Measurements from ENCODE around the gene GPRC5A. TPM values are rescaled to one million over a fixed set of nuclear protein-coding genes. Genes with fewer than 3 reads are reported as not detected.

Gene GPRC5A
- total RNA-seq, 6 experiments from 2014 or later: 206 to 371 (median 280) TPM

DNA sequence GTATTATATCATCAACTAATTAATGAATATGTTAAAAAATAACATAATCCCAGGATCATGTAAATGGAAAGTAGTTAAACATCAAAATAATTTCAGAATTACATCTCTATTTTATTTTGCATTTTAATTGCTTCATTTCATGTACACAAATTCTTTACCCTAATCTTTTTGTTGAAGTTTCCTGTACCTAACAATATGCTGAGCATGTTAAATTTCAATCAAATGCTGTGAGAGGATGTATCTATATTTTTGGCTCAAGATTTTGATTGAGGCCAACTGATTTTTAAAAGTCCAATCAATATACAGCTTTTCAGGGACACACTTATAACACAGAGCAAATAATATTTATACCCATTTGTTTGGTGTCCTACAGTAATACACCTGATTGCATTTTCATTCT is 54.2 kb downstream of the GPRC5A start:
- DNase-seq: no peak
- peaks cover 11% of the 10 kb centered on the region for H3K4me1 Mint-ChIP-seq (ENCODE audit: low read depth)
- peaks cover 12% of the 10 kb centered on the region for H3K36me3 Mint-ChIP-seq (ENCODE audit: low read depth)
- no peaks in the 10 kb centered on the region for H3K9me3 Mint-ChIP-seq
- H3K4me3 Mint-ChIP-seq: no peak overlapping the region
- TF ChIP-seq, protein P1, sequence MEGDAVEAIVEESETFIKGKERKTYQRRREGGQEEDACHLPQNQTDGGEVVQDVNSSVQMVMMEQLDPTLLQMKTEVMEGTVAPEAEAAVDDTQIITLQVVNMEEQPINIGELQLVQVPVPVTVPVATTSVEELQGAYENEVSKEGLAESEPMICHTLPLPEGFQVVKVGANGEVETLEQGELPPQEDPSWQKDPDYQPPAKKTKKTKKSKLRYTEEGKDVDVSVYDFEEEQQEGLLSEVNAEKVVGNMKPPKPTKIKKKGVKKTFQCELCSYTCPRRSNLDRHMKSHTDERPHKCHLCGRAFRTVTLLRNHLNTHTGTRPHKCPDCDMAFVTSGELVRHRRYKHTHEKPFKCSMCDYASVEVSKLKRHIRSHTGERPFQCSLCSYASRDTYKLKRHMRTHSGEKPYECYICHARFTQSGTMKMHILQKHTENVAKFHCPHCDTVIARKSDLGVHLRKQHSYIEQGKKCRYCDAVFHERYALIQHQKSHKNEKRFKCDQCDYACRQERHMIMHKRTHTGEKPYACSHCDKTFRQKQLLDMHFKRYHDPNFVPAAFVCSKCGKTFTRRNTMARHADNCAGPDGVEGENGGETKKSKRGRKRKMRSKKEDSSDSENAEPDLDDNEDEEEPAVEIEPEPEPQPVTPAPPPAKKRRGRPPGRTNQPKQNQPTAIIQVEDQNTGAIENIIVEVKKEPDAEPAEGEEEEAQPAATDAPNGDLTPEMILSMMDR (IDR thresholded peaks at IDR 0.05): no peak
- H3K27ac Mint-ChIP-seq: no peak overlapping the region
- peaks cover 18% of the 10 kb centered on the region for H3K27me3 Mint-ChIP-seq (ENCODE audit: insufficient read depth)

DNA sequence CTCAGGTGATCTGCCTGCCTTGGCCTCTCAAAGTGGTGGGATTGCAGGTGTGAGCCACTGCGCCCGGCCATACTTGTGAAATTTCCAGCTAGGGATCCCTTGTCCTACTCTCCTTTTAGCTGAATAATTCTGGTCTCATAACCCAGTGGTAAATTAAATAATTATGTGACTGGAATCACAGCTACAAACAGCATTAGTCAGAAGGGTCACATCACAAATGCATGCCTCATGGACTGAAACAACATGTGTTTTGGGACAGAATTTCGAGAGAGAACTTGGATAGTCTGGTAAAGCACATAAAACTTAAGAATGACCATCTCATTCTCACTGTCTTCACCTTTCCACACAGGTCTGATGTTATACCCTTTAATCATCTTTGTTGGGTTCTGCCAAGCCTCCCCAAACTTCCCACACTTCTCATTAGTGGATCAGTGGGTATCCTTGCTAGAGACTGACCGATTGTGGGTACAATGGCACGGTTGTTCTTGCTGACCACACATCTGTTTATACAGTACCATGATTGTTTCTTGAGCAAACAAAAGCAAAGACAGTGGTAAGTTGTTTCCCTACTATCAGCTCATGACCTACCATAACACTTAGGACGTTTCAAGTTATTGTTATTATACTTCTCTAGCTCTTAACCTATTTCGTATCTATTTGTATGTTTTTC is 55.5 kb downstream of the GPRC5A start:
- no peaks in the 10 kb centered on the region for H3K9me3 Mint-ChIP-seq

DNA sequence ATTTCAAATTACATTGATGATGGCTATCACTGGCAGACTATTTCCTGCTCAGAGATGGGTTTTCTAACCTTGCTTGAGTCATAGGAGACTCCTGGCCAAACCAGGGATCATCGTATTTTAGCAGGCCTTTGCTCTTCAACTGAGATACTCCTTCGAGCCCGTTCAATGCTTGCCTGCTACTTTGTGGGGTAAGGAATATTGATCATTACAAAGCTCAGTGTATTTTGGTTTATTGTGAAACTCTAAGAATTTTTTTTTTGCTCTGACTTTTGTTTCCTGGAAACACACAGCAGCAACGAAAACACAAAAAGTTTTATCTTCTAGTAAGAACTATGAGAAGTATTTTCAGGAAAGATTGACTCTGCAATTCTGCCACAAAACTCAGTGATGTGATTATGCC is 56.5 kb downstream of the GPRC5A start:
- Mint-ChIP-seq H3K4me3 (no peak overlapping the region), H3K36me3 (ENCODE audit: low read depth) (peaks cover 12% of the 10 kb centered on the region), H3K4me1 (ENCODE audit: low read depth) (peaks cover 11% of the 10 kb centered on the region), H3K9me3 (no peaks in the 10 kb centered on the region), H3K27ac (no peak overlapping the region), H3K27me3 (ENCODE audit: insufficient read depth) (peaks cover 9% of the 10 kb centered on the region)
- no peak for DNase-seq
- TF ChIP-seq, protein P1 (IDR thresholded peaks at IDR 0.05): no peak

More for the DNA sequence above, 55.5 kb downstream of the GPRC5A start:
- TF ChIP-seq, protein P1 (IDR thresholded peaks at IDR 0.05): no peak
- Mint-ChIP-seq H3K4me3 (no peak overlapping the region), H3K27me3 (ENCODE audit: insufficient read depth) (peaks cover 15% of the 10 kb centered on the region), H3K36me3 (ENCODE audit: low read depth) (peaks cover 12% of the 10 kb centered on the region), H3K27ac (no peak overlapping the region), H3K4me1 (ENCODE audit: low read depth) (peaks cover 11% of the 10 kb centered on the region)
- peak; percentile 36 for DNase-seq

DNA sequence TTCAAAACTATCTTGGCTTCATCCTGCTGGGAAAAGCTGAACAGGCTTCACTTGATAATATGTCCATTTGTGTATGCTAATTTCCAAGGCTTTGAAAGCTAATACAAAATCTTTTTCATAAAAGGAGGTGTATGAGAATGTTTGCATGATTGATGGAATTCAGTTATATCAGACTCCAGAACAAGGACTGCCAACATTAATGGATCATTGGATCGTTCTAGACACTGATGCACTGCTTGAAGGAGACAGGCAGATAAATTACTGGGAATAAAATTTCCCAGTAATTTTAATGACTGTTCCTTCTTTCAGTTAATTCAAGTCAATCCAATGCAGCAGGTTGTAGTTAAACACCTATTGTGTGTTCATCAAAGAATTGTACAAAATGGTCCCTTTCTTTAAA is 60.1 kb downstream of the GPRC5A start:
- DNase-seq: no peak
- Mint-ChIP-seq H3K4me3 (no peak overlapping the region), H3K36me3 (ENCODE audit: low read depth) (peaks cover 12% of the 10 kb centered on the region), H3K4me1 (ENCODE audit: low read depth) (peaks cover 24% of the 10 kb centered on the region), H3K27me3 (ENCODE audit: insufficient read depth) (peaks cover 7% of the 10 kb centered on the region), H3K27ac (no peak overlapping the region), H3K9me3 (no peaks in the 10 kb centered on the region)
- TF ChIP-seq, protein P1 (IDR thresholded peaks at IDR 0.05): no peak

DNA sequence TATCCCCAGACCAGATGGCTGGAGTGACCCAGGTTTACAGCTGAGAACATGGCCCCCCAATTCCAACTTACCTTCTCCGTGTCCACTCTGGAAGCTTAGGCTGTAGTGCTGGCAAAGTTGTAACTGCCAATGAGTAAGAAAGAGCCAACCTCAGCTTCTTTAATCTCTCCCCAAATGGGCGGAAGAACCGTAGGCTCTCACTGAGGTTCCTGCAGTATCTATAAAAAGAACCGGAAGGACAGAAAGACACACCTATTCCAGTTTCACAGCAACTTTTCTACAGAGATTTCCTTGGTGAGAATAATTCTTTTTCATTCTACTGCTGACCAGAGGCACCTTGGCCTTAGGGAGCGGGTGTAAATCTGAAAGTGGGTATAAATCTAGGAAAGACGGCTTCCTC is 60.7 kb downstream of the GPRC5A start, which contains the start of gene GPRC5D:
GPRC5D (minus strand) TSS at position 135 of the 400 bp plus-strand sequence. CDS start 1,786 bp downstream, outside the sequence.
- Mint-ChIP-seq H3K9me3 (no peaks in the 10 kb centered on the region), H3K4me1 (ENCODE audit: low read depth) (peaks cover 19% of the 10 kb centered on the region), H3K27ac (no peak within 1 kb of the TSS), H3K4me3 (no peak within 1 kb of the TSS), H3K36me3 (ENCODE audit: low read depth) (peaks cover 12% of the 10 kb centered on the region), H3K27me3 (ENCODE audit: insufficient read depth) (peaks cover 5% of the 10 kb centered on the region)
- TF ChIP-seq, protein P1 (IDR thresholded peaks at IDR 0.05): no peak
- no peak for DNase-seq
